Muscle layer of duodenum (tissue), 2 donors: ENCODE measurements around the gene TRAPPC12.

Source experiments
- H3K27ac ChIP-seq: one replicate; pipeline ENCODE4 v1.7.0; 2013; ENCODE audit warnings: mild to moderate bottlenecking, low read length
- H3K27me3 ChIP-seq: one replicate; pipeline ENCODE4 v1.7.0; 2013; ENCODE audit warnings: low read depth, mild to moderate bottlenecking, control low read depth, low read length
- H3K36me3 ChIP-seq, 2 donors: one replicate each; pipeline ENCODE4 v1.7.0; 2013; ENCODE audit warnings: low read length in 2 of 2, control low read depth in 1 of 2, mild to moderate bottlenecking in 1 of 2; ENCODE audit not compliant: insufficient read depth in 2 of 2, control insufficient read depth in 1 of 2
- H3K4me1 ChIP-seq, 2 donors: one replicate each; pipeline ENCODE4 v1.7.0; 2013; ENCODE audit warnings: low read length in 2 of 2, mild to moderate bottlenecking in 2 of 2, control low read depth in 1 of 2, moderate library complexity in 1 of 2; ENCODE audit not compliant: insufficient read depth in 2 of 2, control insufficient read depth in 1 of 2
- H3K4me3 ChIP-seq, 2 donors: one replicate each; pipeline ENCODE4 v1.7.0; 2013; ENCODE audit warnings: low read length in 2 of 2, low read depth in 1 of 2, mild to moderate bottlenecking in 1 of 2
- H3K9me3 ChIP-seq, 2 donors: one replicate each; pipeline ENCODE4 v1.7.0; 2013; ENCODE audit warnings: low read length in 2 of 2, control low read depth in 1 of 2, mild to moderate bottlenecking in 1 of 2; ENCODE audit not compliant: control insufficient read depth in 1 of 2
- donor health status: healthy.

TRAPPC12 gene

DNA sequence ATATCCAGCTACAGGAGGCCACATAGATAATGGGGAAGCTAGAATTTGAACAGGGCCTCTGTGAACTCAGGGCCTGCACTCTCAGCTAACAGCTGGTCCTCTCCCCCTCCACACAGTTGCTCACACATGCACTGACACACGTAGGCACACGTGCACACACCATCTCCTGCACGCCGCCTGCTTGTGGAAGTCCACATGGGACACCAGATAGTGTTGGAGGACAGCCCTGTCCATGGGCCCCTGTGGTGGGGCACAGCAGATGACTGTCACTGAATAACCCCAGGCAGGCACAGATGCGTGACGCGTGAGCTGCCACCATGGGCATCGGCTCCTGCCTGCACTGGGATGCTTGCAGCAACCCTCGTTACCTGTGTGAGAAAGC lies 87.0 kb downstream of the TRAPPC12 start:
- Histone ChIP-seq H3K27me3 (no peaks in the 10 kb centered on the region), H3K4me1 (peaks cover 0 to 19% of the 10 kb centered on the region in 2 donors), H3K4me3 (no peak overlapping the region), H3K9me3 (no peaks in the 10 kb centered on the region), H3K36me3 (peaks cover 37 to 58% of the 10 kb centered on the region in 2 donors), H3K27ac (no peak overlapping the region)

DNA sequence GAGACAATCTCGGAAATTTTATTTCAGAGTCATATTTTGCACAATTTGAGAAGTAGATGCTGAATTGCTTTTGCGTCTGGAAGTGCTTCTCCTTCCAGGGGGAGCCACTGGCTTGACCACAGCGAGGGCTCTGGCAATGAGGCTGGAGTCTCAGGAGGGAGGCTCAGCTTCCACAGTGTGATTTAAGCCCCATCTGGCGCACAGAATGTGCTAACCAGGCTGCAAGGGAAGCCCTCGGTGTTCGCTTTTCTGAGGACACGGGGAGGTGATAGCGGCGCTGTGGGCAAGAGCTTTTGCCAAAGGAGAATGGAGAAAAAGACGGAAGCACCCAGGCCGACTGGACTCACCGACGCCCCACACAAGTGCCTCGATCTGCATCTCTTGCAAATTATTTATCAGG lies 87.5 kb downstream of the TRAPPC12 start:
- Histone ChIP-seq H3K4me1 (peaks cover 0 to 23% of the 10 kb centered on the region in 2 donors), H3K9me3 (no peaks in the 10 kb centered on the region), H3K36me3 (peaks cover 42 to 58% of the 10 kb centered on the region in 2 donors), H3K27ac (no peak overlapping the region), H3K27me3 (no peaks in the 10 kb centered on the region), H3K4me3 (no peak overlapping the region)

DNA sequence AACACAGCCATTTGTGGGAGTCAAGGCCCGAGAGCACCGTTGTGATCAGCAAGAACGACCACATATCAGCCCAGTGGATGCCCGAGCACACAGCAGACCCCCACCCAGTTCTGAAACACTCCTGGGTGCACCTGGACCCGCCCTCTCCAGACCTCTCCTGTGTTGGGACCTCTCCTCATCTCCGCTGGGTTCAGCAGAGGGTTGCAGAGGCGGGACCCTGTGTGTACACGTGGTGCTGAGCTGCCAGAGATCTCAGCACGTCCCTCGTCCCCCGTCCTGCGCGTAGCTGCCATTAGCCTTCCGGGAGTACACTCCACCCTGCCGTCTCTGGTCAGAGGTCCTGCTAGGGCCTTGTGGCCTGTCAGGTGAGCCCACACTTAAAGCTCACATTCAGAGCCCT lies 88.2 kb downstream of the TRAPPC12 start:
- H3K27ac ChIP-seq: no peak overlapping the region
- H3K4me3 ChIP-seq: no peak overlapping the region
- no peaks in the 10 kb centered on the region for H3K27me3 ChIP-seq
- peaks cover 0 to 23% of the 10 kb centered on the region in 2 donors for H3K4me1 ChIP-seq
- peaks cover 49 to 65% of the 10 kb centered on the region in 2 donors for H3K36me3 ChIP-seq
- H3K9me3 ChIP-seq: no peaks in the 10 kb centered on the region

DNA sequence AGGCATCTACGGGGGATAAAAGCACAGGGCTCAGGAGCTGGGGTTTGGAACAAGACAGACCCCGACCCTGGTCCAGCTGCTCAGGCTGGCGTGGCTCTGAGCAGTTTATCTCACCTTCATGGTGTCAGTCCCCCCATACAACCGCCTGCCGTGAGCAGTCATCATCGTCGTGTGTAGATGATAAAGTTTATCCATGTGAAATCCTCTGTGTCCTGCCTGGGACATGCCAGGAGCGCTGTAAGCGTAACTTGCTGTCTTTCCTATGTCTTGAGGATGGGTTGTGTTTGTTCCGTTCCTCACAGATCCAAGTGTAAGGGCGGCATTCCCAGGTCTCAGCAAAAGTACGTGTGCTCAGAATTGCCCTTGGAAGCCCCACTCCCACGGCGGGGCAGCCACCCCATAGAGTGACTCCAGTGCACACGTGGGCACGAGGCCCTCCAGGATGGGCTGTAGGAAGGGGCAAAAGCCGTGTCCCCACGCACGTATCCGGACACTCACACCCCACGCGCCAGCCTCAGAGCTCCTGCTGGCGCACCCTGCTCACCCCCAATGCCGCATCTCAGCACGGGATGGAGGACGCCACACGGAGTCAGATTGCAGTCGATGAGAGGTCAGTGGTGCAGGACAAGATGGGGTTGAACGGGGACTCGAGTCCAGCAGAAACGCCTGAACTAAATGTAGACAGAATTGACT lies 88.9 kb downstream of the TRAPPC12 start:
- Histone ChIP-seq H3K4me1 (peaks cover 0 to 23% of the 10 kb centered on the region in 2 donors), H3K9me3 (no peaks in the 10 kb centered on the region), H3K27me3 (no peaks in the 10 kb centered on the region), H3K27ac (no peak overlapping the region), H3K4me3 (no peak overlapping the region), H3K36me3 (peaks cover 43 to 69% of the 10 kb centered on the region in 2 donors)

DNA sequence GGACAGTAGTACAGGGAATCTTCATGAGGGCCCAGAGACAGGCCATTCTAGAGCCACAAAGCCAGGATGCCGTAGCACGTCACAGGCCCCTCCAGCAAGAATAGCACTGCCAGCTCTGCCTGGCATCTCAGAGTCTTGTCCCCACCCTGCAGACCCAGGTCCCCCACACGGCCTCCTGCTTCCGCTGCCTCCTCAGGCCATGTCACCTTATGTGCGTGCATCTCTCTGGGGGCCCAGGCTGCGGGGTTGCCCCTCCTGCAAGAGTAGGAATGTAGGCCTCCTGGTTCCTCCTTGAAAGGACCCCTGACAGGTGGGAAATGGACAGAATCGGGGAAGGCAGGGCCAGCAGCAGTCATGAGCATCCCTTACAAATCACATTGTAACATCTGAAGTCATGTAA lies 90.0 kb downstream of the TRAPPC12 start:
- Histone ChIP-seq H3K27me3 (no peaks in the 10 kb centered on the region), H3K4me3 (no peak overlapping the region), H3K4me1 (peaks cover 0 to 23% of the 10 kb centered on the region in 2 donors), H3K27ac (no peak overlapping the region), H3K36me3 (peaks cover 39 to 69% of the 10 kb centered on the region in 2 donors), H3K9me3 (no peaks in the 10 kb centered on the region)

DNA sequence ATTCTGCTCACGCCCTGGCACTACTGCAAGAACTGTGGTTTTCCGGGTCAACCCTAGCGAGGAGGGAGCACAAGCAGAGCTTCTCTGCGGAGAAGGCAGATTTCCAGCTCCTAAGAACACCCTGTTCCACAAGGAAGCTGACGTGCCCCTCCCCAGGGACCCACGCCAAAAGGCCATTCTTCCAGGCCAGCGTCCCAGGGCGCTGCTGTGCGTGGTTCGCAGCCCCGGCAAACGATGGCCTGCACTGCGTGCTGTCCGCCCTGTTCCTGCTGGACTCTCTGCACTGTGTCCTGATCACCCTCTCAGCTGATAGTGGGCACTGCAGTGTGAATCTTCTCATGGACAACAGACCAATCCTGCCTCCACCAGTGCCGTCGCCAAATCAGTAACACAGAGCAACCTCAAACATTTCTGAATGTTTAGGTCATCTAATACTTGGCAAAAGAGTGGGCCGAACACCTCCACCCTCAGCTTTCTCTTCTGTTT lies 90.7 kb downstream of the TRAPPC12 start:
- Histone ChIP-seq H3K4me1 (peaks cover 0 to 23% of the 10 kb centered on the region in 2 donors), H3K4me3 (no peak overlapping the region), H3K9me3 (no peaks in the 10 kb centered on the region), H3K27me3 (no peaks in the 10 kb centered on the region), H3K27ac (no peak overlapping the region), H3K36me3 (peaks cover 34 to 62% of the 10 kb centered on the region in 2 donors)

DNA sequence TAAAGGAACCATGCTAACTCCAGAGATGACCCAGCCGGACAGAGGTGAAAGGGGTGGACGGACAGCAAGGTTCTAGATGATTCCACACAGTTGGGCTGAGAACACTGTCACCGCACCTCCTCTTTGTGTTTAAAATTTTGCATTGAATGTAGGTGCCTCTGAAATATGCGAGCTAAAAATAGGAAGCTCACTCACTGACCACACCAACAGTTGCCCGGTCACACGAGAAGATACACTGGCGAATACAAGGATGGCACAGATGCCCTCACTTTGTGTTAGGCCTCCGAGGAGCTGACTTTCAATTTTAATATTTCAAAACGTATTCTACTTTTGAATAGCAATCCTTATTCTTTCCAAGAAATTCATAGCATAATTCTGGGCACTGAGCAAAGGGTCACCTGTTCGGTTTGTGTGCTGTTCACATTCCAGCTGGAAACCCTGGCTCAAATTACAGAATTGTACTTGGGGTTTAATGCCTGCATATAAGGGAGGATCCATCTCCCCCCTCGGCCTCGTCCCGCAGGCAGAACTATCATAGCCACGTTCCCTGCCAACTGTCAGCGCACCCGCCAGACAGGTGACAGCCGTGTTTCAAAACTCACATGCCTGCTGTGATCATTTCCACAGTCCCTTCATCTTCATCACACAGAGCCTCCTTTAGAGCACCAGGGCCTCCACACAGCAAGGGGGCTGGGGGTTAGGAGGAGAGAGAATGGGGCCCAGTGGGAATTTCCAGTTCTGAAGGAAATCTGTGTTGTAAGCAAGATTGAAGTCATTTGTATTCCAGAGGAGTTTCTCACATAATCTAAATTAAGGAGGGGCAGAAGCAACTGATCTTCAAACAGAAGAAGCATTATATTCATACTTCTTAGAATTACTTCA lies 91.6 kb downstream of the TRAPPC12 start:
- Histone ChIP-seq H3K27ac (no peak overlapping the region), H3K4me3 (no peak overlapping the region), H3K36me3 (peaks cover 32 to 58% of the 10 kb centered on the region in 2 donors), H3K4me1 (peaks cover 0 to 23% of the 10 kb centered on the region in 2 donors), H3K9me3 (no peaks in the 10 kb centered on the region), H3K27me3 (no peaks in the 10 kb centered on the region)

DNA sequence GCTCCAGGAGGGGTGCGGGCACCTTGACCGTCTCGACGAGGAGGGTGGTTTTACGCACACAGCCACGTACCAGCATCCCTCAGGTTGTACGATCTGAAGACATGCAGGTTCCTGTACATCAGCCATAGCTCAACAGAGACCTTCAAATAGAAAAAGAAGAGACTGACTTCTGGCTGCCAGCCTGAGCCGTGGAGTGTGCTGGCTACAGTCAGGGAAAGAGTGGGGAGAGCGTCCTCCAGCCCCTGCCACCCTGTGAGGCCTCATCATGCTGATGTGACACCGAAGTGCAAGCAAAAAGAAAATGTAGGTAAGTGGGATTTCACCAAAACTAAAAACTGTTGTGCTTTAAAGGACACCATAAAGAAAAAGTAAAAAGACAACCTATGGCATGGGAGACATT lies 92.8 kb downstream of the TRAPPC12 start:
- H3K36me3 ChIP-seq: peaks cover 32 to 54% of the 10 kb centered on the region in 2 donors
- H3K27me3 ChIP-seq: no peaks in the 10 kb centered on the region
- peaks cover 0 to 23% of the 10 kb centered on the region in 2 donors for H3K4me1 ChIP-seq
- no peak overlapping the region for H3K4me3 ChIP-seq
- H3K9me3 ChIP-seq: no peaks in the 10 kb centered on the region
- no peak overlapping the region for H3K27ac ChIP-seq

DNA sequence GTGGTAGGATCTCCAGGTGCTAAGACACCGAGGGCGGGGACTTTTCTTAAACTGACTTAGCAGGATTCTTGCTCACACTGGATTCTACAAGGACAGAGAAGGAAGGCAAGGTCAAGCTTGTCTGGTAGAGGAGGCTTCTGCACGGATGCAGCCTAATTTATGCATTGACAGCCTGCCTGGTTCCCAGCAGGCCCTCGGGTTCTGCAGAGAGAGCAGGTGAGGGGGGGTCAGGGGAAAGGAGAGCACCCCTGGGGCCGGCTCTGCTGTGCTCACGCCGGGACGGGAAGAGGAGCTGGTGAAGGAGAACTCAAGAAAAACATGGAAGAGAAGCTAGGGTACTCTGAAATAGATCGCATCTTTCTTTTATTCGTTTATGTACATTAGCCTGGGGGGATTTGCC lies 93.5 kb downstream of the TRAPPC12 start:
- peaks cover 26 to 52% of the 10 kb centered on the region in 2 donors for H3K36me3 ChIP-seq
- H3K27ac ChIP-seq: no peak overlapping the region
- no peaks in the 10 kb centered on the region for H3K9me3 ChIP-seq
- H3K27me3 ChIP-seq: no peaks in the 10 kb centered on the region
- H3K4me1 ChIP-seq: peaks cover 0 to 23% of the 10 kb centered on the region in 2 donors
- H3K4me3 ChIP-seq: no peak overlapping the region

DNA sequence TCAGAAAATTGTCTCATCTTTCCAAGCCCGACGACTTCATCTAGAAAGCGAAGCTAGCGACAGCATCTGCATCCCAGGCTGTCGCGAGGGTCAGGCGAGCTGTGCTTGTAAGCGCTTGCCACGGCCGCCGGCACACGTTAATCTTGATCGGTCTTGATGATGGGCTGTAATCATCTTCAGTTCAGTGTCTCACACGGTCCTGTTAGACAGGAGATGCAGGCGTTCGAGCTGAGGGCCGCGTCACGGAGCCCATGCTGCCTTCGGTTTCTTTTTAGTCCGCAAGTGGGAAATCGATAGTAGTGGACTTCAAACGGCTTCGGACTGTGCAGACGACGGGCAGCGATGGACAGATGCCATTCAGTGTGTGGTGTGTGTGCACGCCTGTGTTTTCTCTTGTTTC lies 96.3 kb downstream of the TRAPPC12 start:
- H3K27me3 ChIP-seq: no peaks in the 10 kb centered on the region
- H3K27ac ChIP-seq: no peak overlapping the region
- H3K9me3 ChIP-seq: no peaks in the 10 kb centered on the region
- peaks cover 26 to 59% of the 10 kb centered on the region in 2 donors for H3K36me3 ChIP-seq
- H3K4me1 ChIP-seq: peaks cover 0 to 9% of the 10 kb centered on the region in 2 donors
- H3K4me3 ChIP-seq: no peak overlapping the region

DNA sequence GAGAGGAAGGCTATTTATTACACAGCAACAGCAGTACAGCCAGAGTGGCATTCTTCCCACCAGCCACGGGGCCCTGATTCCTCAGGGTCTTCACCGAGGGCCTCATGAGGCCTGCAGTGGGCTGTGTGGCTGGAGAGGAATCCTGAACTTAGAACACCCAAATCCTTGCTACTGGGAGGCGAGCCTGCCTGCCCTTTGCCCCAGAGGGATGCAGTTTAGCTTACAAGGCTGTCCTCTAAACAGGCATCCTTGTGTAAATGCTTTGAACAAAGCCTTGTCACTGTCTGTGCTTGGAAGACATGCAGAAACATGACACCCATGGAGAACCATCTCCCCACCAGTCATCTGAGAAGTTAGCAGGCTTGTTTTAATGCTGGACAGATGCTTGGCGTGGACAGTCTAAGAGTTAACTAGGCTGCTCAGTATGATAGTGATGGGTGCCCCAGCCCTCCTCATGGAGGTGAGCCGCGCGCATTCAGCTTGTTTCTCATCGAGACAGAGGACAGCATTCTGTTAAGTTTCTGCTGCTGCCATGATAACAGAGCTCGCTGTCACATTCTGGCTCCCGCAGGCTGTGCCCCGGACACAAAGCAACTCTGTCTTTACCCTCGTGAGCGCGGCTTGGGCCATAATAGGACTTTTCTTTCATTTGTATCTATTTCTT lies 97.0 kb downstream of the TRAPPC12 start:
- Histone ChIP-seq H3K27ac (no peak overlapping the region), H3K9me3 (no peaks in the 10 kb centered on the region), H3K36me3 (peaks cover 26 to 59% of the 10 kb centered on the region in 2 donors), H3K4me1 (peaks cover 0 to 4% of the 10 kb centered on the region in 2 donors), H3K27me3 (no peaks in the 10 kb centered on the region), H3K4me3 (no peak overlapping the region)
